GM11168 (cell line): Measurements from ENCODE around the gene UNC119B.

Experiments used
- in situ Hi-C: fragments of 300-500 bp; cut with MboI; formaldehyde crosslinking; loops from one replicate; pipeline ENCODE4 v1.12.0; 2022; ENCODE audit warnings: low sequenced_read_pairs; ENCODE audit not compliant: unreplicated experiment

UNC119B gene

DNA sequence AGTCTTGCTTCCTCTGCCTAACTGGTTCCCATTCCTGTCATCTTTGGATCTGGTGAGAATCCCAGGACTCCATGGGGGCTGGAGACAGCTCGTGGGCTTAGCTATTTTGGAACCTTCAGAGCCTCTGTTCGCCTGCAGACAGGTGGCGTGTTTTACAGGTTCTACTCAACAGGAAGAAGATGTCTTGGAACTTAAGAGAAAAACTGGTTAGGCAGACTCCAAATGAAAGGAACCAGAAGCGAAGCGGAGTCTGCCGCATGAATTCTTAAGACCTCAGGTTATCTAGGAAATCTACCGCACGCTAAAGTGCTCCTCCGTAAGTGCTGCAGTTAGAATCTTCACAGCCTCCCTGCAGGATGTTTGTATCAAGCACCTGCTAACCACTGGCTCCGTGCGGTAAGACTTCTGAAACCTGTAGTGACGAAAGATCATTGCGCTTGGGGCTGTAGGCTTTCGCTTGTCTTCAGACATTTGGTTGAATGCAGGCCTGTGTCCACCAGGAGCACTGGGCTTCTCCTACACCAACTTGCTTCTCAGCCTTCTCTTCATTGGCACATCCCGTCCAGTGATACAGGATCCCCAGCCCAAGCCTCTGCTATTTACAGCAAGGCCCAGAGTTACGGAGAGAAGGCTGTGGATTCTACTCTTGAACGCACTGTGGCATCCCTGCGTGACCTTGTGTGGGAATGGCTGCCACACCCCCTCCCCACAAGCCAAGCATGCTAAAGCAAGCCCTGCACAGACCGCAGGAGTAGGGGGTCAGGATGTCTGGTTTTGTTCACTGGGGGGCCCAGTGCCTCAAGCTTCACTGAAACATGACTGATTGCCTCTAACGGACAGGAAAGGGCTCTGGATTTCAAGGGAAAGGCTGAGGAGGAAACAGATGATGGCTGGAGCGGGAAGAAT, 50.3 kb downstream of the UNC119B start:
- in situ Hi-C loops: no loop called here

DNA sequence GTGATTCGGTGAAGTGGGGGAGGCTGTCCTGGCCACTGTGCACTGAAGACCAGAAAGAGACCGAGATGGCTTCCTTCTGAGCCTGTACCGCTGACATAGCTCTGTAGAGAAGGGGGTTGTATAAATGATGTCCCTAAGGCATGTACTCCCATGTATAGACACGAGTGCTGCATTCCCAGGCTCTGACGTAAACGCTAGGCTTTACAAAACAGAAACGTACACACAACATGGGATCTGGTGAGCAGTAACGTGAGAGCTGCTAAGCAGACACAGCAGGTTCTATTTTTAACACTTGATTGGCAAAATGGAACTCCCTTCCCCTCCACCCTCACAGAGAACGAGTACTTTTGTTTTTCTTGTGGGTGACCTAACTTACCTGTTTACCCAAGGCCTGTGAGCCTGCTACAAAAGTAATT, 51.3 kb downstream of the UNC119B start:
- in situ Hi-C loops: no loop called here

DNA sequence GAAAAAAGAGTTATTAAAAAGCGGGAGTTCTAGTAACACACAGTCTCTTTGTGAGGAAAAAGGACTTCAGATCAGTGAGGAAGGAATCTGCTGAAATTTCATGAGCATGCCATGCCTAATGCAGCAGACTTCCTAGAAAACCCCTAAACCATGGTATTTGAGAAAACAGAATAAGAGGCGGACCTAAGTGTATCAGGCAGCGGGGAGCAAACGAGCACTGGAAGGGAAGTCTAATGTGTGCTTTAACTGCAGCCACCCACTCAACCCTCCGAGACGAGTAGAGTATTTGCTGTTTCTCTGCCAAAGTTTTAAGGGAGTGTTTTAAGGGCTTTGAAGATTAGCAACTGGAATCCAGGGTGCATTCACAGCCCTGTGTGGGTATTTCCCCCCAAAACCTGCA, 51.8 kb downstream of the UNC119B start:
- in situ Hi-C loops: no loop called here

GRCh38 chr12:120763250-120763649, 53.0 kb downstream of the UNC119B start:
- in situ Hi-C loops: no loop called here

- in situ Hi-C loops: no loop called here
These were observed 54.6 kb downstream of the UNC119B start for GRCh38 chr12:120764816-120765215.

GRCh38 chr12:120766566-120766965, 56.3 kb downstream of the UNC119B start:
- in situ Hi-C loops: no loop called here

DNA sequence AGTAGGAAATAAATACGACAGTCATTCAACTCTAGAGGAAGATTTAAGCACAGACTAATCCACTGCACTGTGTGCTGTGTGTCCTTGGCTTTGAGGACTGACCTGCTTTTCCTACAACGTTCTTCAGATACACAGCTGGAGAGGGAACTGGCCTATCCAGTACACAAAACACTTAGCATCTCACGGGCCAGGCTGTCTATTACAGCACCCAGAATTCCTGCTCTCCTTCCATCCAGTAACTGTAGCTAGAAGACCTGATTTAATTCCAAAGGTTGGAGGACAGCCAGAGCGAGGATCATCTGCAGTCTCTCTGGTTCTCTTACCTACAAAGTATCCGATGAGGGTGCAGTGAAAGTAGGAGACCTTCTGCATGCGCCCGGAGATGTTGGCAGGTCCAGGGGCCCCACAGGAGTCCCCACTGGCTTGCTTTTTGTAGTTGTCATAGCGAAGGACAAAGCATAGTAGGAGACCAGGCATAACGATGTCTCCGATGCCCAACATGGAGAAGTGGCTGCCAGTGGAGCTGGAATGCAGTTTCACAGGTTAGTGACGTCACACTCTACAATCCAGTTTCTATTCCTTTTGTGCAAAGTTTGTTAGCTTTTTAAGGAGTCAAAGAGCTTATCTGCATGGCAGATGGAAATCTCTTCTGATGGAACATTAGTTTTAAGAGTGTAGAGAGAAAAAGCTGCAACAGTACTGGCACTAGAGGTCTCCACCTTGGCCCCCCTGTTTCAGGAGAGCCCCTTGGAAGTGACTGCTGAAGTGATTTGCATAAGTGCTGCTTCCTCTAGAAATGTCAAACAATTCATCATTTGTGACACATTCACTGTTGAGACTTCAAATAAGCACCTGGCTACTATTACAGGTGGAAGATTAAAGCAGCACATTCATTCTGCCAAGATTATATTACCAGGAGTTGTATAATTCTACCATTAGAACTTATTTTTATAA, 57.1 kb downstream of the UNC119B start:
- in situ Hi-C loops: no loop called here

- in situ Hi-C loops: no loop called here
These were observed 60.8 kb downstream of the UNC119B start for GRCh38 chr12:120771097-120771496.
